Left forelimb (tissue), 1 donor: ENCODE data around the gene MYBL2.
"Not testable (repeated sequence)": the region's sequence is repeated elsewhere in the genome, so short reads cannot be mapped to it uniquely, and the experiment has no call there.

Experiments
- DNase-seq: peaks from one replicate; pipeline ENCODE4 v3.0.0-alpha.2; 2018; ENCODE audit warnings: low spot score

MYBL2 gene

GRCh38 chr20:43666376-43667328, at the start of gene MYBL2:
Gene MYBL2 (plus strand): TSS chr20:43667114. CDS start chr20:43667284, 170 bp downstream.
- peak; percentile 83 for DNase-seq

DNA sequence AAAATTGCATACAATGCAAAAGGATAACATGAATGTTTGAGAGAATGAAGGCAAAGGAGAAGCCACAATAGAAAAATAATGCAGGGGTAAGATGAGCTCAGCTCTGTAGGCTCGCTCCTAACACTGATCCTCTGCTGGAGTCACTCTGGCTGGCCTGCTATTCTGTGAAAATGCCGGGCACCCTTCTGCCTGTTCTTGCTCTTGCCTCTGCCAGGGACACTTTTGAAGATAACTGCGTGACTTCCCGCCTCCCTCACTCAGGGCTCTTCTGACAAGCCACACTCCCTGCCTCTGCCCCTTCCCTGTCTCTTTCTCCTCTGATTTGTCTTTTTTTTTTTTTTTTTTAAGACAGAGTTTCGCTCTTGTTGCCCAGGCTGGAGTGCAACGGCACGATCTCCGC, 35.3 kb upstream of the MYBL2 start:
- no peak for DNase-seq

GRCh38 chr20:43636429-43636828, 30.5 kb upstream of the MYBL2 start:
- no peak for DNase-seq

GRCh38 chr20:43642548-43642947, 24.4 kb upstream of the MYBL2 start:
- no peak for DNase-seq

- no peak for DNase-seq
Measured at GRCh38 chr20:43650997-43651525, 15.9 kb upstream of the MYBL2 start.

DNA sequence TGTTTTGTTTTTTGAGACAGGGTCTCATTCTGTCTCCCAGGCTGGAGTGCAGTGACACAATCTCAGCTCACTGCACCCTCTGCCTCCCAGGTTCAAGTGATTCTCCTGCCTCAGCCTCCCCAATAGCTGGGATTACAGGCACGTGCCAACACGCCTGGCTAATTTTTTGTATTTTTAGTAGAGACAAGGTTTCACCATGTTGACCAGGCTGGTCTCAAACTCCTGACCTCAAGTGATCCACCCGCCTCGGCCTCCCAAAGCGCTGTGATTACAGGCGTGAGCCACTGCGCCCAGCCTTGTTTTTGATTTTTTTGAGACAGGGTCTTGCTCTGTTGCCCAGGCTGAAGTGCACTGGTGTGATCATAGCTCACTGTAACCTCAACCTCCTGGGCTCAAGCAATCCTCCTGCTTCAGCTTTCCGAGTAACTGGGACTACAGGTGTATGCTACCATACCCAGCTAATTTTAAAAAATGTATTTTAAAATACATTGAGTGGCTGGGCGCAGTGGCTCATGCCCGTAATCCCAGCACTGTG, 15.2 kb upstream of the MYBL2 start:
- not testable (repeated sequence) for DNase-seq

GRCh38 chr20:43653966-43654365, 12.9 kb upstream of the MYBL2 start:
- DNase-seq = no peak

GRCh38 chr20:43655176-43655575, 11.7 kb upstream of the MYBL2 start:
- not testable (repeated sequence) for DNase-seq

- DNase-seq = no peak
Measured at GRCh38 chr20:43655937-43656336, 11.0 kb upstream of the MYBL2 start.

- no peak for DNase-seq
Measured at GRCh38 chr20:43658069-43658722, 8.7 kb upstream of the MYBL2 start.

- DNase-seq = no peak
Measured at GRCh38 chr20:43658723-43659419, 8.0 kb upstream of the MYBL2 start.

DNA sequence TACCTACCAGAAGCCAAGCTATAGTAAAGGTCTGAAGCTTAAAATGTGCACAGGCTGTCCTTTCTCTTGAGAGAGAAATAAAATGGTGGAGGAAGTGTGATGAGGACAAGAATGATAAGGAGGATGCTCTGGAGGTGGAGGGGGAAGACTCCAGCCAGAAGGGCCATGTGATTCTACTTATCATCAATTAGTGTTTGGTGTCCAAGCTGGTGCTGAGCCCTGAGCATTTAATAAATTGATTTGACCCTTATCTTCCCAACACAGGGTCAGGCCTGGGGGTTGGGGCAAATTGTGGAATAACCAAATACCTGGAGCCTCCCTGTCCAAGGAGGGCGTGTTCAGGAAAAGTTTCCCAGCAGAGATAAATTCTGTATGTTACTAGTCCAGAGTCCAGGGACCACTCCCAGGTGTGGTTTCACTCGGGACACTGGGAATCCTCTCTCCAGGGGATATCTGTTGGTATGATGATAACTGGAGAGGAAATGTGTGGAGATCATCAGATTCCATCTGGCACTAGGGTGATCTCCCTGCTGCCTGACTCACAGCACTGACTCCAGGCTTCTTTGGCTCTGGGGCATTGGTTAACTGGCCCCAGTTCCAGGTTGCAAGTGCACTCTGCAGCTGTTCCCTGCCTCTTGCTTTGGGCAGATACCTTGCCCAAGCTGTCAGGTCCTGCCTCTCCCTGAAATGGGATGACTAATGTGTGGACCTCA, 3.8 kb upstream of the MYBL2 start:
- DNase-seq = no peak

DNA sequence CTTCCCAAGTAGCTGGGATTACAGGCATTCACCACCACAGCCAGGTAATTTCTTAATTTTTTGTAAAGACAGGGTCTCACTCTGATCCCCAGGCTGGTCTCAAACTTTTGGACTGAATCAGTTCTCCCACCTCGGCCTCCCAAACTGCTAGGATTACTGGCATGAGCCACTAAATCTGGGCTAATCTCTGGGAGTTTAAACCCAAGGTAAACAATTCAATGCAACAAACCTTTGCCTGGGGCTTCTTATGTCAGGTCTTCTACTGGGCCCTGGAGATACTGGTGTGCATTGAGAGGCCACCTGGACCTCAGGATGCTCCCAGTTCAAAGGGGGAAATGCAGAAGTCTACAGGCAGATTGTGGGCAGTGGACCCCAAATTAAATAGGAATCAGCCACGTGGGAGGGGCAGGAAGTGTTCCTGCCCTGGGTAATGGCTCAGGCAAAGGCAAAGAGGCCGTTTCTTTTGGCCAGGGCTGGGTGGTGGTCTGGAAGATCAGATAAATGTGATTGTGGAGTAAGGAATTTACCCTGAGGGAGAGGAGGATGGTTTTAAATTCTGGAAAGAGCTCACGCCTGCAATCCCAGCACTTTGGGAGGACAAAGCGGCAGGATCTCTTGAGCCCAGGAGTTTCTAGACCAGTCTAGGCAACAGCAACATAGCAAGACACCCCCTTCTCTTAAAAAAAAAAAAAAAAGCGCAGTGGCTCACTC, 1.3 kb upstream of the MYBL2 start:
- DNase-seq = no peak

DNA sequence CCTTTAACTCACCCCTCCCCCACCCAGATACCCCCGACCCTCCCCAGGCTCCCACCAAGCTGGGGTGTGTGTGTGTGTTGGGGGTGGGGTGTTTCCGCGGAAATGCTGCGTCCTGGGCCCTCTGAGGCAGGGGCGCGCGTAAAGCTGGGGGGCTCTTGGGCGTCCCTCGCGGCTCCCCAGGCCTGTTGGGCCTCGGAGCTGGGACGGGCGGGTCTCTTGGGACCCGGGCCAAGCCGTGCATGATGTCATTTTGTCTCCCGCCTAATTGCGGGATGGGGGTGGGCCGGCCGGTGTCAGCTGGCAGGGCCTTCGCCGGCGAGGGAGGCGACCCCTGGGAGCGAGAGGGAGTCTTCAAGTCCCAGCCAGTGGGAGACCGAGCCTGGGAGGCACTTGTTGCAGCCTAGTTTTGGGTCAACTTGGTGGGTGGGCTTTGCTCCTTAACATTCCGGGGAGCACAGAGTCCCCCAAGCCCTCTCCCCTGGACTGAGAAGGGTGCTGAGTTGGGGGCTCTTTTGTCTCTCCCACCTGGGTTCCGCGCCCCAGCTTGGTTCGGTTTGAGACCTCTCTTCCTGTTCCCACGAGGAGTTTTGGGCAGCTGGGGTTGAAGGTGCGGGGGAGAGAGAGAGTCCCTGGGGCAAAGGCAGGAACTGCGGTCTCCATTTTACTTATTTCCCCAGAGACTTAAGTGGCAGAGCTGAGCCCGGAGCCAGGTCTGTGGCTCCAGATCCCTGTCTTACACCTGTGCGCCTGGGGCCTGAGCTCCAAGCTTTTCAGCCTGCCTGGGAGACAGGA, 623 bp downstream of the MYBL2 start:
- no peak for DNase-seq

DNA sequence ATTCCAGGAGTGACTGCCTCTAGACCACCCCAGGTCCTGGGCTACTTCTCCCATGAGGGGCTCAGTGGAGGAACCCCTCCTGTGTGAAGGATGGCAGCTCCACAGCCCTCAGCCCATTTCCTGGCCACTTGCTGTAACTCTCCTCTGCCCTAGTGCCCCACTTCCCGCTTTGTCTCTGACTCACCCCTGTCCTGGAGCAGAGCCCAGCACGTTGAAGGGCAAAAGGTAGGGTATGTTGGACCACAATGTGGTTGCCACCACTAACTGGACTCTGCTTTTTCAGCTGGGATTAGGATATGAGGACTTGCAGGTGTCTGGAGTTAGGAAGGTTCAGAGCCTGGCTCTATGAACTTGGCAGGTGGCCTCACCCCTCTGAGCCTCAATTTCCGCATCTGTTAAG, 2.4 kb downstream of the MYBL2 start:
- no peak for DNase-seq

- no peak for DNase-seq
Measured at GRCh38 chr20:43670423-43670822, 3.5 kb downstream of the MYBL2 start.

DNA sequence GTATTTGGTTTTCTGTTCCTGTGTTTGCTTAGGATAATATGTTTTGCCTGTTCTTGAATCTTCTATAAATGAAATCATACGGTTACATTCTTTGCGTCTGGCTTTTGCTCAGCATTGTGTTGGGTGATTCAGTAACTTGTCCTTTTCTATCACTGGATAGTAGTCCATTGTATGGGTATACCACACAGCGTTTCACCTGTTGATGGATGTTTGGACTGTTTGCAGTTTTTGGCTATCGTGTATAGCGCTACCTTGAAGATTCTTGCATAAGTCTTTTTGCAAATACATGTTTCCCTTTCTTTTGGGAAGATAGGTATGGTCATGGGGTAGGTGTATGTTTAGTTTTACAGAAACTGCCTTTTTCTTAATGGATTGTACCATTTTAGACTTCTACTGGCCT, 9.5 kb downstream of the MYBL2 start:
- no peak for DNase-seq

- no peak for DNase-seq
Measured at GRCh38 chr20:43680981-43681380, 14.1 kb downstream of the MYBL2 start.

DNA sequence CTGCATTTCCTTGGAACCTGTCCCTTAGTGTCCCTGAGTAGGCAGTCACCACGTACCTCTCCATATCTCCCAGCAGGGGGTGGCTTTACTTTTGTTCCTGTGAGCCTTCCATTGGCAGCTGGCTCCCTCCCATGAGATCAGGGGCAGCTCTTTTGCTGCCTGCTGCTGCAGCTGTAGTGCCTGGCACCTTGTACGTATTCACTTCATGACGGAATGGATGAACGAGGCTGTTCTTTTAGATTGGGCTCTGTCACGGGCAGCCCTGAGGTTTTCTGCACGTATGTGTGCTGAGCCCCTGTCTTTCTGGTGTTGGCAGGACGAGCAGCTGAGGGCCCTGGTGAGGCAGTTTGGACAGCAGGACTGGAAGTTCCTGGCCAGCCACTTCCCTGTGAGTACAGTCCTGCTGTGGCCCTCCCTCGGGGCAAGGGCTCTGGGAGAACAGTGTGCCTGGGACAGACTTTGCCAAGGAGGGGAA, 14.6 kb downstream of the MYBL2 start:
- no peak for DNase-seq

DNA sequence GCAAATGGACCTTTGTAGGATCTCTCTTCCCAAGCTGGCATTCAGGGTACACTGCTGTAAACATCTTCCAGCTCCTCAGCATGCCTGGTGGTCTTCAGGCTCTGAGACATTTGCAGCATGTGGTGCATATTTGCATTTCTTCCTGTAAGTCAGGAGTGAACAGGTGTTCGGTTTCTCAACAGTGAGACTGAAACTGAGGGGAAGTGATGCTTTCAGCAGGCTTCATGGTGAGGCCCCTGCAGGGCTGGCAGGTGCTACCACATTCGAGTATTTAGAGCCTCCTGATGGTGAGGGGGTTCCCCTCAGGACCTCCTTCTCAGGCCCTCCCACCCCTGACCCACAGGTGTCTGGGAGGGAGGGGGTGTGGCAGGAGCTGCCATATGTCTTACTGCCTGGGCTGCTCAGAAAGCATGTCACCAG, 15.1 kb downstream of the MYBL2 start:
- DNase-seq = no peak
